Nephron (organoid): ENCODE data around the gene GCAT.
"Not testable (repeated sequence)": the region's sequence is repeated elsewhere in the genome, so short reads cannot be mapped to it uniquely, and the experiment has no call there.

Source experiments
- H3K27ac Mint-ChIP-seq, 3 experiments: 2 replicates each; pipeline ENCODE4 v1.8.0; 2020; ENCODE audit warnings: mixed read lengths in 3 of 3, mild to moderate bottlenecking in 2 of 3, moderate library complexity in 1 of 3
- H3K27me3 Mint-ChIP-seq: 2 replicates; pipeline ENCODE4 v1.8.0; 2021; ENCODE audit warnings: low read depth, mild to moderate bottlenecking, moderate library complexity, mixed read lengths
- H3K36me3 Mint-ChIP-seq: 2 replicates; pipeline ENCODE4 v1.8.0; 2020; ENCODE audit warnings: low read depth, mixed read lengths
- H3K4me1 Mint-ChIP-seq: 2 replicates; pipeline ENCODE4 v1.8.0; 2020; ENCODE audit warnings: mixed read lengths
- H3K4me3 Mint-ChIP-seq, 3 experiments: 2 replicates each; pipeline ENCODE4 v1.8.0; 2020; ENCODE audit warnings: mild to moderate bottlenecking in 3 of 3, mixed read lengths in 3 of 3, moderate library complexity in 2 of 3
- H3K9me3 Mint-ChIP-seq: 2 replicates; pipeline ENCODE4 v1.8.0; 2020; ENCODE audit warnings: mixed read lengths
- CTCF ChIP-seq, 3 experiments: fragments of 200-600 bp; sonication (generic); IDR thresholded peaks; one replicate each; pipeline ENCODE4 v1.5.0; 2021; ENCODE audit warnings: antibody characterized with exemption in 3 of 3; ENCODE audit not compliant: unreplicated experiment in 3 of 3

The GCAT gene

GRCh38 chr22:37797874-37798500 is 9.7 kb upstream of the GCAT start:
- peak overlapping the region; percentile 36 to 87 (median 62) for H3K27ac Mint-ChIP-seq
- peaks cover 4% of the 10 kb centered on the region for H3K4me1 Mint-ChIP-seq
- peak overlapping the region in 2 of 3 experiments; percentile 0 to 2 for H3K4me3 Mint-ChIP-seq
- no peak for TF ChIP-seq CTCF (IDR thresholded peaks at IDR 0.05; ENCODE audit: unreplicated experiment in 3 of 3)
- H3K36me3 Mint-ChIP-seq = no peaks in the 10 kb centered on the region
- H3K27me3 Mint-ChIP-seq = peaks cover 2% of the 10 kb centered on the region
- H3K9me3 Mint-ChIP-seq = no peaks in the 10 kb centered on the region

- H3K27me3 Mint-ChIP-seq, H3K36me3 Mint-ChIP-seq, H3K9me3 Mint-ChIP-seq: not testable (repeated sequence)
- peak overlapping the region in 2 of 3 experiments; percentile 42 to 47 for H3K4me3 Mint-ChIP-seq
- H3K4me1 Mint-ChIP-seq = peaks cover 17% of the 10 kb centered on the region
- peak overlapping the region in 2 of 3 experiments; percentile 5 to 10 for H3K27ac Mint-ChIP-seq
Observed at GRCh38 chr22:37799979-37800378, 7.8 kb upstream of the GCAT start.

GRCh38 chr22:37801946-37802309 is 5.8 kb upstream of the GCAT start:
- no peak for TF ChIP-seq CTCF (IDR thresholded peaks at IDR 0.05; ENCODE audit: unreplicated experiment in 3 of 3)
- H3K9me3 Mint-ChIP-seq = no peaks in the 10 kb centered on the region
- H3K27ac Mint-ChIP-seq = peak overlapping the region; percentile 73 to 78 (median 77)
- H3K4me1 Mint-ChIP-seq = peaks cover 17% of the 10 kb centered on the region
- no peaks in the 10 kb centered on the region for H3K36me3 Mint-ChIP-seq
- H3K27me3 Mint-ChIP-seq = peaks cover 6% of the 10 kb centered on the region
- H3K4me3 Mint-ChIP-seq = peak overlapping the region; percentile 88 to 90 (median 90)

GRCh38 chr22:37802310-37803194 is 5.2 kb upstream of the GCAT start:
- peak overlapping the region; percentile 96 to 99 (median 98) for H3K27ac Mint-ChIP-seq
- peaks cover 6% of the 10 kb centered on the region for H3K27me3 Mint-ChIP-seq
- peaks cover 17% of the 10 kb centered on the region for H3K4me1 Mint-ChIP-seq
- peak overlapping the region; percentile 88 to 90 (median 90) for H3K4me3 Mint-ChIP-seq
- no peaks in the 10 kb centered on the region for H3K9me3 Mint-ChIP-seq
- peak in 1 of 3 experiments; percentile 30 for TF ChIP-seq CTCF (IDR thresholded peaks at IDR 0.05; ENCODE audit: unreplicated experiment in 3 of 3)
- no peaks in the 10 kb centered on the region for H3K36me3 Mint-ChIP-seq

GRCh38 chr22:37803195-37803638 is 4.5 kb upstream of the GCAT start:
- peaks cover 6% of the 10 kb centered on the region for H3K27me3 Mint-ChIP-seq
- peak overlapping the region; percentile 88 to 90 (median 90) for H3K4me3 Mint-ChIP-seq
- H3K36me3 Mint-ChIP-seq = no peaks in the 10 kb centered on the region
- no peaks in the 10 kb centered on the region for H3K9me3 Mint-ChIP-seq
- peak overlapping the region; percentile 96 to 99 (median 98) for H3K27ac Mint-ChIP-seq
- peaks cover 18% of the 10 kb centered on the region for H3K4me1 Mint-ChIP-seq
- no peak for TF ChIP-seq CTCF (IDR thresholded peaks at IDR 0.05; ENCODE audit: unreplicated experiment in 3 of 3)

- Mint-ChIP-seq H3K4me3 (peak overlapping the region; percentile 88 to 90 (median 90)), H3K27me3 (peaks cover 6% of the 10 kb centered on the region), H3K9me3 (no peaks in the 10 kb centered on the region), H3K27ac (peak overlapping the region; percentile 96 to 99 (median 98)), H3K4me1 (peaks cover 20% of the 10 kb centered on the region), H3K36me3 (no peaks in the 10 kb centered on the region)
- TF ChIP-seq CTCF (IDR thresholded peaks at IDR 0.05; ENCODE audit: unreplicated experiment in 3 of 3) = no peak
Observed at GRCh38 chr22:37803639-37804351, 3.9 kb upstream of the GCAT start.
